ENCODE results near the gene LRRC3. TPM values are rescaled to one million over a fixed set of nuclear protein-coding genes. Genes with fewer than 3 reads are reported as not detected.

Gene LRRC3
- total and polyA plus RNA-seq, 2 of the 8 experiments (the other 6 are each of a cell fraction or from before 2014, with no cell fraction given), result 3.1 to 5.4 TPM

- H3K9me3 ChIP-seq (ENCODE audit: insufficient read depth in 2 of 2, low read depth in 1 of 2, low read length in 1 of 2), result no peaks in the 10 kb centered on the region
- FAIRE-seq (no peak), DNase-seq (ENCODE audit: low read depth in 1 of 2, low spot score in 2 of 2) (no peak)
- no peak overlapping the region for H2BK20ac ChIP-seq (ENCODE audit: low read length)
- no peaks in the 10 kb centered on the region for H3K23me2 ChIP-seq (ENCODE audit: low read depth, low read length)
- H2BK15ac ChIP-seq (ENCODE audit: low read length), result 0 out of 2 replicates have a peak overlapping the region, but pooled peaks have one; percentile 31
- no peak overlapping the region for H3K4me3 ChIP-seq (ENCODE audit: extremely low read depth in 1 of 4, insufficient read depth in 2 of 4, low read depth in 3 of 4, low read length in 4 of 4)
- H3K9ac ChIP-seq (replicated peaks in 1 of 4; ENCODE audit: extremely low read depth in 1 of 4, low read depth in 3 of 4, low read length in 3 of 4), result no peak overlapping the region
- no peak overlapping the region for H3K27ac ChIP-seq (ENCODE audit: low read depth, low read length)
- H3K56ac ChIP-seq (replicated peaks; ENCODE audit: insufficient read length, low read depth, low read length), result no peak overlapping the region
- no peak overlapping the region for H3K18ac ChIP-seq (ENCODE audit: extremely low read depth, low read length)
- H3K14ac ChIP-seq (ENCODE audit: insufficient read length), result no peak overlapping the region
- H3K4me2 ChIP-seq (ENCODE audit: insufficient read depth in 1 of 2, low read depth in 2 of 2, low read length in 2 of 2), result no peak overlapping the region
- H4K91ac ChIP-seq (replicated peaks; ENCODE audit: insufficient read length, low read length), result peak overlapping the region; percentile 65
- H3K36me3 ChIP-seq (ENCODE audit: control insufficient read depth in 2 of 4, insufficient read depth in 4 of 4, low read length in 3 of 4), result no peaks in the 10 kb centered on the region
- no peak overlapping the region for H3K23ac ChIP-seq (ENCODE audit: insufficient read length)
- no peak overlapping the region for H2AFZ ChIP-seq (ENCODE audit: low read length)
- no peak for TF ChIP-seq JUND (IDR thresholded peaks at IDR 0.05; ENCODE audit: low read length)
- TF ChIP-seq ASH2L (IDR thresholded peaks at IDR 0.05; ENCODE audit: low read length), result no peak
- no peak for TF ChIP-seq BCL11A (IDR thresholded peaks at IDR 0.05; ENCODE audit: low read depth in 2 of 2, low read length in 2 of 2)
- no peak for TF ChIP-seq SIRT6 (IDR thresholded peaks at IDR 0.05; ENCODE audit: low read length)
- TF ChIP-seq CTBP2 (IDR thresholded peaks at IDR 0.05; ENCODE audit: borderline replicate concordance, insufficient read depth, insufficient read length, low read length), result no peak
- no peak for TF ChIP-seq TBP (IDR thresholded peaks at IDR 0.05; ENCODE audit: low read depth, low read length)
- TF ChIP-seq CREB1 (IDR thresholded peaks at IDR 0.05), result no peak
- no peak for TF ChIP-seq NRF1 (IDR thresholded peaks at IDR 0.05; ENCODE audit: low read depth, low read length)
- no peak for TF ChIP-seq POU5F1 (IDR thresholded peaks at IDR 0.05; ENCODE audit: low read depth, low read length)
- no peak for TF ChIP-seq CBX5 (IDR thresholded peaks at IDR 0.05; ENCODE audit: low read depth, low read length)
- no peak for TF ChIP-seq SP4 (IDR thresholded peaks at IDR 0.05; ENCODE audit: low read length)
- no peak for TF ChIP-seq TAF1 (IDR thresholded peaks at IDR 0.05; ENCODE audit: low read depth, low read length)
- TF ChIP-seq YY1 (IDR thresholded peaks at IDR 0.05; ENCODE audit: low read depth, low read length), result no peak
- TF ChIP-seq CHD1 (IDR thresholded peaks at IDR 0.05; ENCODE audit: low read depth, low read length), result no peak
- H4K20me1 ChIP-seq (replicated peaks in 1 of 2; ENCODE audit: control insufficient read depth in 1 of 2, insufficient read depth in 2 of 2, low read length in 2 of 2), result peaks cover 0 to 1% of the 10 kb centered on the region in 2 experiments
- no peak overlapping the region for H3K4ac ChIP-seq (replicated peaks; ENCODE audit: insufficient read length, low read depth, low read length)
- no peak overlapping the region for H2AK5ac ChIP-seq (ENCODE audit: low read depth, low read length)
- no peak overlapping the region; the same call in 1 of the 2 replicates for H4K8ac ChIP-seq (ENCODE audit: extremely low read depth, insufficient read depth, low read length)
- ChIA-PET POLR2A (ENCODE audit: partially characterized antibody) (no interaction called here), CTCF (ENCODE audit: partially characterized antibody) (interaction anchor here (0.6 to 1.9 kb wide), 5 partner anchors 10 to 25 kb away, joined by 3 to 4 read pairs (median 3); no protein-coding TSS in a partner anchor)
- no peak overlapping the region for H2BK120ac ChIP-seq (replicated peaks; ENCODE audit: low read depth, low read length)
- WGBS, 2 experiments (ENCODE audit: extremely low coverage in 1 of 2, insufficient coverage in 1 of 2, insufficient read length in 1 of 2, insufficient replicate concordance in 2 of 2, low coverage in 1 of 2, low lambda C conversion rate in 2 of 2, missing lambda C conversion rate in 1 of 2), result 94% methylated on average over 34 of the region's 36 CpGs; no CpG with 5 or more reads in 1 of the 2 experiments
- H3K79me2 ChIP-seq (ENCODE audit: control insufficient read depth in 1 of 2, insufficient read depth in 2 of 2, low read length in 2 of 2), result no peaks in the 10 kb centered on the region
- 0 out of 2 replicates have a peak overlapping the region, but pooled peaks have one; percentile 60 for H2BK12ac ChIP-seq (ENCODE audit: low read depth, low read length)
- H3K4me1 ChIP-seq (replicated peaks in 1 of 4; ENCODE audit: control insufficient read depth in 3 of 4, insufficient read depth in 4 of 4, low read length in 3 of 4), result peaks cover 0 to 2% (median 0%) of the 10 kb centered on the region in 4 experiments; a peak in 2 of 7 replicates
- H3K27me3 ChIP-seq (replicated peaks in 1 of 4; ENCODE audit: control insufficient read depth in 3 of 4, extremely low read depth in 1 of 4, insufficient read depth in 3 of 4, low read length in 3 of 4), result no peaks in the 10 kb centered on the region
- no peak overlapping the region for H4K5ac ChIP-seq (ENCODE audit: insufficient read length, low read depth, low read length)
- no peak overlapping the region for H2BK5ac ChIP-seq (ENCODE audit: low read depth, low read length)
- H3K79me1 ChIP-seq (ENCODE audit: low read depth, low read length), result no peaks in the 10 kb centered on the region
These were observed 11.9 kb downstream of the LRRC3 start for GRCh38 chr21:44466996-44467858.

All from H1 (cell line).